NB4 (cell line): ENCODE measurements around the gene SYNGR1.

ENCODE experiments used
- DNase-seq: peaks from one replicate; pipeline ENCODE4 v3.0.0; 2010; ENCODE audit warnings: low read depth
- H3K4me3 ChIP-seq: one replicate; pipeline ENCODE4 v1.5.1; 2011; ENCODE audit warnings: mild to moderate bottlenecking, low read depth, low read length, moderate library complexity
- MAX ChIP-seq: IDR thresholded peaks from 2 replicates; pipeline ENCODE4 v1.6.1; 2011; ENCODE audit warnings: low read depth, low read length
- MYC ChIP-seq: IDR thresholded peaks from 2 replicates; pipeline ENCODE4 v1.6.1; 2011; ENCODE audit warnings: low read depth, low read length
- POLR2A ChIP-seq: IDR thresholded peaks from 2 replicates; pipeline ENCODE4 v1.6.1; 2011; ENCODE audit warnings: mild to moderate bottlenecking; ENCODE audit not compliant: insufficient read length; ENCODE audit errors: extremely low read depth
- TF ChIP-seq, protein P1 (sequence below): IDR thresholded peaks from one replicate; pipeline ENCODE4 v1.5.1; 2012; ENCODE audit warnings: low read depth, low read length

SYNGR1 gene

GRCh38 chr22:39430576-39431150, 80.9 kb downstream of the SYNGR1 start:
- no peak for DNase-seq
- TF ChIP-seq MAX (no peak), MYC (no peak), POLR2A (no peak)
- TF ChIP-seq, protein P1, sequence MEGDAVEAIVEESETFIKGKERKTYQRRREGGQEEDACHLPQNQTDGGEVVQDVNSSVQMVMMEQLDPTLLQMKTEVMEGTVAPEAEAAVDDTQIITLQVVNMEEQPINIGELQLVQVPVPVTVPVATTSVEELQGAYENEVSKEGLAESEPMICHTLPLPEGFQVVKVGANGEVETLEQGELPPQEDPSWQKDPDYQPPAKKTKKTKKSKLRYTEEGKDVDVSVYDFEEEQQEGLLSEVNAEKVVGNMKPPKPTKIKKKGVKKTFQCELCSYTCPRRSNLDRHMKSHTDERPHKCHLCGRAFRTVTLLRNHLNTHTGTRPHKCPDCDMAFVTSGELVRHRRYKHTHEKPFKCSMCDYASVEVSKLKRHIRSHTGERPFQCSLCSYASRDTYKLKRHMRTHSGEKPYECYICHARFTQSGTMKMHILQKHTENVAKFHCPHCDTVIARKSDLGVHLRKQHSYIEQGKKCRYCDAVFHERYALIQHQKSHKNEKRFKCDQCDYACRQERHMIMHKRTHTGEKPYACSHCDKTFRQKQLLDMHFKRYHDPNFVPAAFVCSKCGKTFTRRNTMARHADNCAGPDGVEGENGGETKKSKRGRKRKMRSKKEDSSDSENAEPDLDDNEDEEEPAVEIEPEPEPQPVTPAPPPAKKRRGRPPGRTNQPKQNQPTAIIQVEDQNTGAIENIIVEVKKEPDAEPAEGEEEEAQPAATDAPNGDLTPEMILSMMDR: no peak
- H3K4me3 ChIP-seq: no peak overlapping the region

GRCh38 chr22:39431216-39431801, 81.5 kb downstream of the SYNGR1 start:
- no peak overlapping the region for H3K4me3 ChIP-seq
- no peak for TF ChIP-seq MAX
- TF ChIP-seq POLR2A: no peak
- TF ChIP-seq, protein P1: no peak
- no peak for DNase-seq

DNA sequence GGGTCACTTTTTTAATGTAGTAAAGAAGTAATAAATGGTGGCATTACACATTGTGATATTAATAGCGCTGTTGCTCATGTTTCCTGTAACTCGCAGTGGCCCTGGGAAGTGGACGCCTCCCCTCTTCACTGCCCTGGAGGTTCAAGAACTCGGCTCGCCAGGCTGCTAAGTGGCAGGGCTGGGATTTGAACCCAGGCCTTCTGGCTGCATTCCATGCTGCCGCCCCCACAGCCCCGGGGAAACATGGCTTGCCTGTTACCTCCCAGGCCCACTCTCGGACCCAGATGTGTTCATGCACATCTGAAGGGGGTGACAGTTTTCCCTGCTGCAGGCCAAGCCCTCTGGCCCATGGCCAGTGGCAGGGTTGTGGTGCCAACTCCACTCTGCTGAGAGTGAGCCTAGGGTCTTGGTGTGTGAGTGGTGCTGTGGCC, 82.0 kb downstream of the SYNGR1 start:
- no peak for DNase-seq
- TF ChIP-seq MAX (no peak), POLR2A (no peak), MYC (no peak)
- TF ChIP-seq, protein P1: no peak
- no peak overlapping the region for H3K4me3 ChIP-seq

- DNase-seq: no peak
- TF ChIP-seq, protein P1: no peak
- TF ChIP-seq MYC (no peak), MAX (no peak), POLR2A (no peak)
- H3K4me3 ChIP-seq: no peak overlapping the region
Observed at GRCh38 chr22:39432361-39432811, 82.6 kb downstream of the SYNGR1 start.

GRCh38 chr22:39433476-39434242, 83.9 kb downstream of the SYNGR1 start:
- DNase-seq: no peak
- no peak overlapping the region for H3K4me3 ChIP-seq
- TF ChIP-seq MAX (no peak), POLR2A (no peak), MYC (no peak)
- TF ChIP-seq, protein P1: no peak
